ENCODE data around the gene TTN.
A peak's percentile ranks its signal among the peaks of the same experiment; 100 is the strongest.

TTN gene

GRCh38 chr2:178799305-178799704 lies 7.9 kb downstream of the TTN start:
- no peak overlapping the region for H3K27ac ChIP-seq (ENCODE audit: low read length, poor library complexity, severe bottlenecking)
- no peak overlapping the region for H2AFZ ChIP-seq (ENCODE audit: low read depth, low read length)
- no peak overlapping the region for H2BK12ac ChIP-seq (ENCODE audit: low read length in 2 of 2)
- H2BK15ac ChIP-seq (ENCODE audit: low read depth, poor library complexity, severe bottlenecking) = no peak overlapping the region
- H3K4me3 ChIP-seq (ENCODE audit: insufficient read depth in 1 of 2, low read depth in 1 of 2, low read length in 2 of 2) = peak overlapping the region in 1 of 2 experiments; percentile 20
- 93% methylated on average over 18 of the region's 19 CpGs for WGBS
- H3K27me3 ChIP-seq (ENCODE audit: control insufficient read depth in 1 of 2, insufficient read depth in 1 of 2, low read length in 2 of 2) = peaks cover 0 to under 1% of the 10 kb centered on the region in 2 experiments
- no peak overlapping the region for H3K14ac ChIP-seq (ENCODE audit: low read length in 2 of 2)
- no peak overlapping the region for H3K23ac ChIP-seq (ENCODE audit: low read length in 2 of 2)
- H2AK5ac ChIP-seq (ENCODE audit: low read length, severe bottlenecking) = no peak overlapping the region
- H2BK120ac ChIP-seq (ENCODE audit: low read depth, low read length) = no peak overlapping the region
- DNase-seq = no peak
- no peaks in the 10 kb centered on the region for H3K36me3 ChIP-seq (ENCODE audit: control insufficient read depth in 1 of 2, insufficient read depth in 2 of 2, low read depth in 1 of 2, low read length in 2 of 2)
- H3K18ac ChIP-seq (ENCODE audit: low read depth in 1 of 2, low read length in 2 of 2) = no peak overlapping the region
- no peak overlapping the region for H4K8ac ChIP-seq (ENCODE audit: low read length)
- H3K4ac ChIP-seq (ENCODE audit: low read depth in 1 of 2, low read length in 2 of 2) = no peak overlapping the region
- H2BK5ac ChIP-seq (ENCODE audit: low read depth, low read length, poor library complexity, severe bottlenecking) = no peak overlapping the region
- H4K91ac ChIP-seq (ENCODE audit: low read length) = no peak overlapping the region
- no peaks in the 10 kb centered on the region for H3K4me1 ChIP-seq (ENCODE audit: control insufficient read depth, insufficient read depth, low read depth, low read length)
- no peaks in the 10 kb centered on the region for H3K79me1 ChIP-seq (replicated peaks; ENCODE audit: low read length, poor library complexity, severe bottlenecking)
- H3K9ac ChIP-seq (ENCODE audit: low read length) = no peak overlapping the region
- peaks cover 14% of the 10 kb centered on the region for H3K9me3 ChIP-seq (ENCODE audit: control insufficient read depth, low read length)
- no peak overlapping the region for H3K4me2 ChIP-seq (ENCODE audit: low read length, poor library complexity, severe bottlenecking)

DNA sequence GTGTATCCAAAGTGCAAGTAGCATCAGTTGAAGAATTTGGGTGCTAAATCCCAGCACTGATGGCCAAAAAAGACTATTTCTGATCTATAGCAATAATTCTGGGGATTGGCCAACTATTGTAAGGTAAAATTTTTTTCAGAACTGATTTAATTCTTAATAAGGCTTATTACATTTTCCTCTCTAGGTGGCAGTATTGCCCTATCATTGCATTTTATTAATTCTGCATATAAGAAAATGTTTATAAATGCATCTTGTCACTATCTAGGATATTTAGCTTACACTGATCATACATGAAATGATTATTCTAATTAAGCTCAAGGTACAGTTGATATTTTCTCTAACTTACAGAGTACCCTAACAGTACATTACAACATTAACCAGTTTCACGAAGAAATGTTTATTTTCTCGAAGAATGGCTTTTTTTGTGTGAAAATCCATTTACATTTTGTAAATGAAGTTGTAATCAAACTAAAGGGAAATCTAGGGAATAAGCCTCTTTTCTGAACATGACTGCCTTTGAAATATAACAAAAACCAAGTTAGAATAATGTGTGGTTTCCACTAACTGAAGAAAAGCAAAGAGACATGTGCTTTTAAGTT lies 11.0 kb downstream of the TTN start:
- no CpG with 5 or more reads among the region's 2 CpGs for WGBS
- Histone ChIP-seq H3K4ac (ENCODE audit: low read depth in 1 of 2, low read length in 2 of 2) (no peak overlapping the region), H2BK5ac (ENCODE audit: low read depth, low read length, poor library complexity, severe bottlenecking) (no peak overlapping the region), H2AK5ac (ENCODE audit: low read length, severe bottlenecking) (no peak overlapping the region), H3K4me2 (ENCODE audit: low read length, poor library complexity, severe bottlenecking) (no peak overlapping the region), H3K23ac (ENCODE audit: low read length in 2 of 2) (no peak overlapping the region), H4K8ac (ENCODE audit: low read length) (no peak overlapping the region), H3K27me3 (ENCODE audit: control insufficient read depth in 1 of 2, insufficient read depth in 1 of 2, low read length in 2 of 2) (peaks cover 0 to 5% of the 10 kb centered on the region in 2 experiments), H2BK15ac (ENCODE audit: low read depth, poor library complexity, severe bottlenecking) (no peak overlapping the region), H3K9me3 (ENCODE audit: control insufficient read depth, low read length) (peaks cover 14% of the 10 kb centered on the region), H2BK120ac (ENCODE audit: low read depth, low read length) (no peak overlapping the region), H3K9ac (ENCODE audit: low read length) (peak overlapping the region; percentile 7), H3K14ac (ENCODE audit: low read length in 2 of 2) (no peak overlapping the region), H4K91ac (ENCODE audit: low read length) (no peak overlapping the region), H3K18ac (ENCODE audit: low read depth in 1 of 2, low read length in 2 of 2) (no peak overlapping the region), H2BK12ac (ENCODE audit: low read length in 2 of 2) (no peak overlapping the region), H3K4me1 (ENCODE audit: control insufficient read depth, insufficient read depth, low read depth, low read length) (peaks cover 2% of the 10 kb centered on the region), H3K27ac (ENCODE audit: low read length, poor library complexity, severe bottlenecking) (no peak overlapping the region), H3K79me1 (replicated peaks; ENCODE audit: low read length, poor library complexity, severe bottlenecking) (no peaks in the 10 kb centered on the region), H3K4me3 (ENCODE audit: insufficient read depth in 1 of 2, low read depth in 1 of 2, low read length in 2 of 2) (no peak overlapping the region), H3K36me3 (ENCODE audit: control insufficient read depth in 1 of 2, insufficient read depth in 2 of 2, low read depth in 1 of 2, low read length in 2 of 2) (peaks cover 0 to 3% of the 10 kb centered on the region in 2 experiments), H2AFZ (ENCODE audit: low read depth, low read length) (no peak overlapping the region)
- DNase-seq = peak; percentile 38

- no peaks in the 10 kb centered on the region for H3K36me3 ChIP-seq (ENCODE audit: control insufficient read depth in 1 of 2, insufficient read depth in 2 of 2, low read depth in 1 of 2, low read length in 2 of 2)
- no CpG with 5 or more reads among the region's 5 CpGs for WGBS
- H2AFZ ChIP-seq (ENCODE audit: low read depth, low read length) = no peak overlapping the region
- H2AK5ac ChIP-seq (ENCODE audit: low read length, severe bottlenecking) = no peak overlapping the region
- H3K14ac ChIP-seq (ENCODE audit: low read length in 2 of 2) = no peak overlapping the region
- H3K18ac ChIP-seq (ENCODE audit: low read depth in 1 of 2, low read length in 2 of 2) = no peak overlapping the region
- no peak overlapping the region for H3K4ac ChIP-seq (ENCODE audit: low read depth in 1 of 2, low read length in 2 of 2)
- no peak overlapping the region for H2BK15ac ChIP-seq (ENCODE audit: low read depth, poor library complexity, severe bottlenecking)
- H3K27ac ChIP-seq (ENCODE audit: low read length, poor library complexity, severe bottlenecking) = no peak overlapping the region
- no peak overlapping the region for H2BK120ac ChIP-seq (ENCODE audit: low read depth, low read length)
- no peak overlapping the region for H3K4me2 ChIP-seq (ENCODE audit: low read length, poor library complexity, severe bottlenecking)
- H3K4me1 ChIP-seq (ENCODE audit: control insufficient read depth, insufficient read depth, low read depth, low read length) = no peaks in the 10 kb centered on the region
- no peak for DNase-seq
- no peak overlapping the region for H2BK5ac ChIP-seq (ENCODE audit: low read depth, low read length, poor library complexity, severe bottlenecking)
- no peak overlapping the region for H2BK12ac ChIP-seq (ENCODE audit: low read length in 2 of 2)
- no peak overlapping the region for H3K4me3 ChIP-seq (ENCODE audit: insufficient read depth in 1 of 2, low read depth in 1 of 2, low read length in 2 of 2)
- H3K23ac ChIP-seq (ENCODE audit: low read length in 2 of 2) = no peak overlapping the region
- H3K27me3 ChIP-seq (ENCODE audit: control insufficient read depth in 1 of 2, insufficient read depth in 1 of 2, low read length in 2 of 2) = no peaks in the 10 kb centered on the region
- H4K91ac ChIP-seq (ENCODE audit: low read length) = no peak overlapping the region
- H4K8ac ChIP-seq (ENCODE audit: low read length) = no peak overlapping the region
- no peaks in the 10 kb centered on the region for H3K9me3 ChIP-seq (ENCODE audit: control insufficient read depth, low read length)
- H3K79me1 ChIP-seq (replicated peaks; ENCODE audit: low read length, poor library complexity, severe bottlenecking) = no peaks in the 10 kb centered on the region
- H3K9ac ChIP-seq (ENCODE audit: low read length) = no peak overlapping the region
Measured at GRCh38 chr2:178787934-178788333, 19.3 kb downstream of the TTN start.

DNA sequence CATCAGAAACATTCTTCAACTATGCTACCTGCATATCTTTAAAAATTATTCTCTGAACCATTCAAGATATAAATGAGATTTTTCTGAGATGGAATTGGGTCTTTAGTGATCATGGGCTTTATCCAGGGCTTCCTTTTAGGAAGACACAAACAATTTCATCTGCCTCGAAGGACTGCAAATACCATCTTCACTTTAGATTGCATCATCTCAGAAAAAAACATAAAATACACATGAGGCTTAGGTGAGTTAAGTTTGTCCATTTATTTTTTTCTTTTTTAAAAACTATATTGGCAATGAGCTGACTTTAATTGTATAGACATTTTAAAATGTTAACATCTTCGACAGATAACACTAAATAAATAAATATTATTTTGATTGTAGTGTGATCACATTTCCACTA lies 20.1 kb downstream of the TTN start:
- no peak overlapping the region for H3K4me3 ChIP-seq (ENCODE audit: insufficient read depth in 1 of 2, low read depth in 1 of 2, low read length in 2 of 2)
- DNase-seq = no peak

More for the DNA sequence above, 20.1 kb downstream of the TTN start:
- Histone ChIP-seq H3K27me3 (ENCODE audit: control insufficient read depth in 1 of 2, insufficient read depth in 1 of 2, low read length in 2 of 2) (no peaks in the 10 kb centered on the region), H3K14ac (ENCODE audit: low read length in 2 of 2) (no peak overlapping the region), H3K79me1 (replicated peaks; ENCODE audit: low read length, poor library complexity, severe bottlenecking) (no peaks in the 10 kb centered on the region), H2BK5ac (ENCODE audit: low read depth, low read length, poor library complexity, severe bottlenecking) (no peak overlapping the region), H3K4me2 (ENCODE audit: low read length, poor library complexity, severe bottlenecking) (no peak overlapping the region), H3K27ac (ENCODE audit: low read length, poor library complexity, severe bottlenecking) (no peak overlapping the region), H2BK15ac (ENCODE audit: low read depth, poor library complexity, severe bottlenecking) (no peak overlapping the region), H3K9ac (ENCODE audit: low read length) (no peak overlapping the region), H3K18ac (ENCODE audit: low read depth in 1 of 2, low read length in 2 of 2) (no peak overlapping the region), H4K91ac (ENCODE audit: low read length) (no peak overlapping the region), H2BK120ac (ENCODE audit: low read depth, low read length) (no peak overlapping the region), H2AFZ (ENCODE audit: low read depth, low read length) (no peak overlapping the region), H3K36me3 (ENCODE audit: control insufficient read depth in 1 of 2, insufficient read depth in 2 of 2, low read depth in 1 of 2, low read length in 2 of 2) (no peaks in the 10 kb centered on the region), H4K8ac (ENCODE audit: low read length) (no peak overlapping the region), H3K9me3 (ENCODE audit: control insufficient read depth, low read length) (no peaks in the 10 kb centered on the region), H2BK12ac (ENCODE audit: low read length in 2 of 2) (no peak overlapping the region), H3K23ac (ENCODE audit: low read length in 2 of 2) (no peak overlapping the region), H2AK5ac (ENCODE audit: low read length, severe bottlenecking) (no peak overlapping the region), H3K4ac (ENCODE audit: low read depth in 1 of 2, low read length in 2 of 2) (no peak overlapping the region), H3K4me1 (ENCODE audit: control insufficient read depth, insufficient read depth, low read depth, low read length) (no peaks in the 10 kb centered on the region)
- WGBS = no CpG with 5 or more reads among the region's 2 CpGs

All from mesenchymal stem cell (in vitro differentiated cells and primary cell).